Stimulated activated CD4-positive, alpha-beta T cell treated with anti-CD3 and anti-CD28 coated beads, Interleukin-12 subunit alpha, Interleukin-12 subunit beta, amount 100 ng/mL, for 24 hours (primary cell): ENCODE measurements around the gene NEK4.

Experiments
- DNase-seq, 2 experiments: peaks; one replicate each; pipeline ENCODE4 v3.0.0-alpha.2; 2020; ENCODE audit warnings: low read depth in 2 of 2

The NEK4 gene

DNA sequence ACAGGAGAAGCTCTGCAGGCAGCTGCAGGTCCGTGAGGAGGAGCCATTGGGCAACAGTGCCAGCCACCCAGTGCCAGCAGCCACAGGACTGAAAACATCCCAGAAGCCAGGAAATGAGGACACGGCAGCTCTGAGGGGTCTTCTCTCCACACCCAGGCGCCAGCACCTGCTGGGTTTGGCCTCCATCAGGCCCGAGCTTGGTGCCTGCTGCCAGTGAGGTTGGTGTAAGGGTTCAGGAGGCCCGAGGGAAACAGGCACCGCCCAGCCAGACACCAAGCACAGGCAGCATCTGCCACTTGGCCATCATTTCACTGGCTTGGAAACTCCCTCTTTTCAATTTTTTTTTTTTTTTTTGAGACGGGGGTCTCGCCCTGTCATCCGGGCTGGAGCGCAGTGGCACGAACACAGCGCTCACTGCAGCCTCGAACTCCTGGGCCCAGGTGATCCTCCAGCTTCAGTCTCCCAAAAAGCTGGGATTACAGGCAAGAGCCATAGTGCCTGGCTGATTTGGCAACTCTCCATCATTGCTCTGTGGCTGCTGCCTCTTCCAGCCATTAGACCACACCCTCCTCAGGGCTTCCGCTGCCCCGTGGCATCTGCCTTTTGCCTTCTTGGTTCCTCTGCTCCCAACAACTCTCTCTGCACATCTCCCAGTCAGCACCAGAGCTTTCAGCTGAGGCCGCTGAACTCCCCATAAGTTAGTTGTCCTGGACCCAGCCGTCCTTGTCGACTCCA is 22.4 kb upstream of the NEK4 start:
- DNase-seq: no peak

GRCh38 chr3:52792413-52792812 is 21.7 kb upstream of the NEK4 start:
- no peak for DNase-seq

DNA sequence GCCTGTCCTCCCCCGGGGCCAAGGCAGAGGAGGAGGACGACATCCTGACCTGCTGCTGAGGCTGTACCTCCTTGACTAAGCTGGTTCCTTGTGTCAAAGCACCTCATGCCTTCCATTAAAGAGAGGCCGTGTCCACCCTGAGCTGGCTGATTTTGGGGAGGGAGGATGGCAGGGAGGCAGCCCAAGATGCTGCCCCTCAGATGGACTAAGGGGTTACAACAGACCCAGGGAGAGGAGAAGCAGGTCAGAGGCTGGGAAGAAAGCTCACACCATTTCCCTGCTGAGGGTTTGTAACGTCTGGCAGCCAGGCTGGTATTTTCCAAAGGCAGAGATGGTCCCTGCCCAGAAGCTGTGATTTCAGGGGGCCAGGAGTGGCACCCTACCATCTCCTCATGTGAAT is 21.2 kb upstream of the NEK4 start:
- no peak for DNase-seq

- DNase-seq: no peak
Observed at GRCh38 chr3:52791366-52791765, 20.6 kb upstream of the NEK4 start.

GRCh38 chr3:52790741-52791140 is 20.0 kb upstream of the NEK4 start:
- DNase-seq: no peak

DNA sequence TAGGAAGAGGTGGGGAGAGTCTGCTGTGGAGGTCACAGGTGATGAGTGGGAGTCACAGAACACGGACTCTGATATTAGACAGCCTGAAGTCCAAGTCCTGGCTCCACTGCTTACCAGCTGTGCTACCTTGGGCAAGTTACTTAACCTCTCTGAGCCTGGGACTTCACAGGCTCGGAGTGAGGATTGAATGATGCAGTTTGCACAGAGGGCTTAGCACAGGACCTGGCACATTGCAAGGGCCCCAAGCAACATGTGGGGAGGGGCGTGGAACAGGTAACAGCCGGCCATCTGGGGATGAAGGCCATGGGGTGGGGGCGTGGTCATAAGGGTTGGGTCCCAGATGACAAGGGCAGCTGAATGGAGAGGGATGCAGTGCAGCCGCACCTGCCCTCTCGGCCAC is 19.6 kb upstream of the NEK4 start:
- DNase-seq: no peak

DNA sequence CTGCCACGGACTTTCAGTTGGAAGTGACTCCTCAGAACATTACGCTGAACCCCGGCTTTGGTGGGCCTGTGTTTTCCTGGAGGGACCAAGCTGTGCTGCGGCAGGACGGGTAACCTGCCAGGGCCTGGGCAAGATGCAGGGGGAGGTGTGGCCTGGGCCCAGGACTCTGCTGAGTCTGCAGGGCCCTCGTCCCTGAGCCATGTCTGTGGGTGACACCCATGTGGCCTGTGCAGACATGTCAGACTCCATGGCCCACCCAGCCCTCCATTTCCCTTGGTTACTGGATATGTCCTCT is 19.0 kb upstream of the NEK4 start:
- DNase-seq: no peak

GRCh38 chr3:52788890-52789745 is 18.4 kb upstream of the NEK4 start:
- no peak for DNase-seq

DNA sequence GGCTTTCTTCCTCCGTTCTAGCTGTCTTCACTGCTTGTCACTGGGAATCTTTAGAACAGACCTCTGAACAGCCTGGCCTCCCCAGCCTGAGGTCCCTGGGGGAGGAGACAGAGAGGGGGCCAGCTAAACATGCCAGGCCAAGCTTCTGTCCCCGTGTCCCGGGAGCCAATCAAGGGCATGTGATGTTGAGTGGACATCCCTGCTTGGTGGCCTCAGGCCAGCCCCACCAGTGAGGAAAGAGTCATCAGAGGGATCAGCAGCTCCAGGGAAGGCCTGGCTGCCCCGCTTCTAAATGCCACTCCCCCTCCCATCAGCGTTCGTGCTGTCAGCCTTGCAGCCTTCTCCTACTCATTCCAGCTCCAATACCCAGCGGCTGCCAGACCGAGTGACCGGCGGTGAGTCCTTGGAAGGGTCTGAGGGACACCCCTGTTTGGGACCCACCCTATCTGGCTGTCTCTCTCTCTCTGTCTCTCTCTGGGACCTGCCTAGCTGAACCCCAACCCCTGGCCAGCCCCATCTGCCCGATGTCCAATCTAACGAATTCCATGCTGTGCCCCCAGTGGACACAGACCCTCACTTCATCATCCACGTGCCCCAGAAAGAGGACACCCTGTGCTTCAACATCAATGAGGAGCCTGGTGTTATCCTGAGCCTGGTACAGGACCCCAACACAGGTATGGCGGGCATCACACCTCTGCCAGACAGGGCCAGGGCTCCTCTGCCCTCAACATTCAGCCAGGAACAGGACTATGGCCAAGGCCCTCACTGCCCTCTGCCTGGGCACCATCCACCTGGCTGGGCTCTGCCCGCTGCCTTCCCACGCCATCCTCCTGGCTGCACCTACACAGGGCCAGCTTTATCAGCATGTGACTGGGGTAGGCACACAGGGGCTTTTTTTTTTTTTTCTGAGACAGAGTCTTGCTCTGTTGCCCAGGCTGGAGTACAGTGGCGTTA is 17.2 kb upstream of the NEK4 start:
- no peak for DNase-seq

DNA sequence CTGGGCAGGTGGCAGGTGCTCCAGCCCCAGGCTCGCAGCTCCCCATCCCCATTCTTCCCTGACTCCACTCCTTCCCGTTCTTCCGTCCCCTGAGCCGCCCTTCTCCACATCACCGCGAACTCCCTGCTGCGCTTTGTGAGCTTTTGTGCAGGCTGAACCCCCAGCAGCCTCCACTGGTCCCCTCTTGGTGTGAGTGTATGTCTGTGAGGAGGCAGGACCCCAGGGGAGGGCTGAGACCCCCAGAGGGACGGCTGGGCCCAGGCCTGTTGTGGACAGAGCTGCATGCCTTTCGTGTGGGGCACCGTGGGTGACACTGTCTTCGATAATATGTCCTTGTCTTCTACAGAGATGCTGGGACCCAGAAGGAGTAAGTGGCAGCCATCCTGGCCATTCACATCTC is 16.5 kb upstream of the NEK4 start:
- no peak for DNase-seq

- no peak for DNase-seq
Observed at GRCh38 chr3:52786330-52787215, 15.8 kb upstream of the NEK4 start.

- no peak for DNase-seq
Observed at GRCh38 chr3:52784931-52785590, 14.3 kb upstream of the NEK4 start.

- DNase-seq: no peak
Observed at GRCh38 chr3:52784021-52784621, 13.4 kb upstream of the NEK4 start.

GRCh38 chr3:52783211-52783555 is 12.4 kb upstream of the NEK4 start:
- DNase-seq: no peak

- DNase-seq: no peak
Observed at GRCh38 chr3:52782412-52783210, 11.9 kb upstream of the NEK4 start.

- no peak for DNase-seq
Observed at GRCh38 chr3:52781741-52782140, 11.0 kb upstream of the NEK4 start.

DNA sequence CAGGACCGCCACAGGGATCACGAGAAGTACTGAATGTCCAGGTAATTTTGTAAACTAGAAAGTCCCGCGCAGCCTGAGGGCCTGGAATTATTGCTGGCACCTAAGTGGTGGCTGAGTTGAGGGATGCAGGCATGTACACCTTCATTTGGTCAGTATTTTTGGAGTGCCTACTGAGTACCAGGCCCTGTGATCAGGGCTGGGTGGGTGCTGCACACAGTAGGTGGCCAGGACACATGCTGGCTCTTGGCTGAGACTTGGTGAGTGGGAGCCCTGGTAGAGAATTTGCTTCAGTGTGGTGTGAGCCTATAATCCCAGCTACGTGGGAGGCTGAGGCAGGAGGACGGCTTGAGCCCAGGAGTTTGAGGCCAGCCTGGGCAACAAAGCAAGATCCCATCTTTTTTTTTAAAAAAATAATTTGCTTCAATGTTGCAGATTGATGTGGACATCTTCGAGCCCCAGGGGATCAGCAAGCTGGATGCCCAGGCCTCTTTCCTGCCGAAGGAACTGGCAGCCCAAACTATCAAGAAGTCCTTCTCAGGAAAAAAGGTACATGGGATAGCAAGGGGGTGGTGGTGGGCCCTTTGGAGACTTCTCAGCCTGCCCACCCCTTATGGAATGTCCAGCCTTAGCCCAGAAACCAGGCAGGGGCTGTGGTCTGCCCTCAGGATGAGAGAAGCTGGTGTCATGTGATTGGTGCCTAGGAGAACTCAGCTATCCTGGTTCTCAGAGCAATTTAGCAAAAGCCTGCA is 9.3 kb upstream of the NEK4 start:
- no peak for DNase-seq

DNA sequence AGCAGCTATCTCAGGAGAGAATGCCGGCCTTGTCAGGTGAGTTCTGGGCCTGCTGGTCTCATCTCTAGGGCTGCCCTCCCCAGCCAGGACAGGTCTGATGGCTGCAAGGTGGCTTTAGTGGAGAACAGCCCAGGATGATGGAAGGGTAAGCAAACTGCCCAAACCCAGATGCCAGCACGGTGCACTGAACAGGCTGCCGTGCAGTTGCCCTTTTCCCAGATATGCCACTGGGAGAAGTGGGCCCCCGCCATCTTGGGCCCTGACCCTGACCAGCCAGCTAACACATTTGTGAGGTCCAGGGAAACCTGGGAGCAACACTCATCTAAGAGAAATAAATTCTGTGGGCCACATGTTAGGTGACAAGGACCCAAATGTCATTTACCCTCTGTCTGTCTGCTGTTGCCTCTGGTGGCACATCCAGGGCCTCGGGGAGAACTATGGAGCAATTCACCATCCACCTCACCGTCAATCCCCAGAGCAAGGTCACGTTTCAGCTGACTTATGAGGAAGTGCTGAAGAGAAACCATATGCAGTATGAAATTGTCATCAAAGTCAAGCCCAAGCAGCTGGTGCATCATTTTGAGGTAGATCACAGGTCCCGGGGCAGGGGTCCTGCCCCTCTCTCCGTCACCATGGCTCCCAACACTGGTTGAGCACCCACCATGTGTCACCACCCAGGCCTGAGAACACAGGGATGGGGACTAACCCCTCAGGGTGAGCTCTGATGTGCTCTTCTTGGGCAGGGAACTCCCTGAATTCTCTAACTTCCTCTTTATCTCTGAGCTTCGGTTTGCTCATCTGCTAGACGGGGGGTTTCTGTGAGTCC is 8.5 kb upstream of the NEK4 start:
- DNase-seq: no peak
